H9 (cell line): ENCODE measurements around the gene DDX39A. TPM values are rescaled to one million over a fixed set of nuclear protein-coding genes. Genes with fewer than 3 reads are reported as not detected.
A peak's percentile ranks its signal among the peaks of the same experiment; 100 is the strongest.

ENCODE experiments used
- DNase-seq: peaks from one replicate; pipeline ENCODE4 v3.0.0-alpha.2; 2017
- H2AFZ ChIP-seq: one replicate; pipeline ENCODE4 v1.6.1; 2013; ENCODE audit warnings: mild to moderate bottlenecking, low read length, control low read depth, moderate library complexity
- H2AK5ac ChIP-seq: 2 replicates; pipeline ENCODE4 v1.6.1; 2013; ENCODE audit warnings: low read length, control low read depth, mixed read lengths; ENCODE audit not compliant: insufficient read length
- H2BK120ac ChIP-seq: one replicate; pipeline ENCODE4 v1.6.1; 2013; ENCODE audit warnings: low read depth, mild to moderate bottlenecking, low read length, control low read depth, inconsistent platforms; ENCODE audit not compliant: poor library complexity, severe bottlenecking
- H2BK12ac ChIP-seq: 2 replicates; pipeline ENCODE4 v1.6.1; 2013; ENCODE audit warnings: low read length, control low read depth, mixed read lengths, low read depth; ENCODE audit not compliant: insufficient read length
- H2BK15ac ChIP-seq: 2 replicates; pipeline ENCODE4 v1.6.1; 2013; ENCODE audit warnings: low read depth, low read length, control low read depth
- H2BK20ac ChIP-seq: one replicate; pipeline ENCODE4 v1.6.1; 2013; ENCODE audit warnings: low read depth, mild to moderate bottlenecking, low read length, control low read depth, inconsistent platforms; ENCODE audit not compliant: poor library complexity, severe bottlenecking
- H2BK5ac ChIP-seq: 2 replicates; pipeline ENCODE4 v1.6.1; 2013; ENCODE audit warnings: low read length, control low read depth, mixed read lengths; ENCODE audit not compliant: insufficient read length
- H3K14ac ChIP-seq: 2 replicates; pipeline ENCODE4 v1.6.1; 2013; ENCODE audit warnings: low read length, control low read depth; ENCODE audit not compliant: insufficient read depth
- H3K18ac ChIP-seq: 2 replicates; pipeline ENCODE4 v1.6.1; 2013; ENCODE audit warnings: low read depth, mild to moderate bottlenecking, mixed read lengths, low read length, control low read depth; ENCODE audit not compliant: insufficient read length
- H3K23ac ChIP-seq: 2 replicates; pipeline ENCODE4 v1.6.1; 2013; ENCODE audit warnings: low read length, control low read depth, mixed read lengths, low read depth; ENCODE audit not compliant: insufficient read length
- H3K23me2 ChIP-seq: 2 replicates; pipeline ENCODE4 v1.6.1; 2013; ENCODE audit warnings: low read depth, mild to moderate bottlenecking, mixed read lengths, low read length, control low read depth; ENCODE audit not compliant: insufficient read length, poor library complexity, severe bottlenecking
- H3K27ac ChIP-seq: 2 replicates; pipeline ENCODE4 v1.5.1; 2013; ENCODE audit warnings: low read length, control low read depth, mixed read lengths, low read depth; ENCODE audit not compliant: insufficient read length
- H3K27me3 ChIP-seq: 2 replicates; pipeline ENCODE4 v1.6.1; 2013; ENCODE audit warnings: low read length, control low read depth, inconsistent platforms; ENCODE audit not compliant: insufficient read depth
- H3K4ac ChIP-seq: 2 replicates; pipeline ENCODE4 v1.6.1; 2013; ENCODE audit warnings: low read depth, mild to moderate bottlenecking, control low read depth, inconsistent platforms, low read length, moderate library complexity
- H3K4me1 ChIP-seq: 2 replicates; pipeline ENCODE4 v1.6.1; 2013; ENCODE audit warnings: low read length, control low read depth, inconsistent platforms; ENCODE audit not compliant: insufficient read depth
- H3K4me2 ChIP-seq: 2 replicates; pipeline ENCODE4 v1.6.1; 2013; ENCODE audit warnings: low read length, control low read depth, mixed read lengths; ENCODE audit not compliant: insufficient read length, insufficient read depth
- H3K56ac ChIP-seq: 2 replicates; pipeline ENCODE4 v1.6.1; 2013; ENCODE audit warnings: low read depth, mild to moderate bottlenecking, mixed read lengths, low read length, control low read depth; ENCODE audit not compliant: insufficient read length
- H3K79me1 ChIP-seq: 2 replicates; pipeline ENCODE4 v1.6.1; 2013; ENCODE audit warnings: low read depth, mild to moderate bottlenecking, moderate library complexity, low read length, control low read depth, inconsistent platforms; ENCODE audit not compliant: insufficient read depth, poor library complexity, severe bottlenecking
- H3K79me2 ChIP-seq: 2 replicates; pipeline ENCODE4 v1.6.1; 2013; ENCODE audit warnings: low read length, control low read depth, inconsistent platforms; ENCODE audit not compliant: insufficient read depth
- H3K9ac ChIP-seq: 2 replicates; pipeline ENCODE4 v1.6.1; 2013; ENCODE audit warnings: low read length, control low read depth, mixed read lengths; ENCODE audit not compliant: insufficient read length; ENCODE audit errors: extremely low read depth
- H3K9me3 ChIP-seq: one replicate; pipeline ENCODE4 v1.6.1; 2013; ENCODE audit warnings: low read depth, low read length, inconsistent platforms; ENCODE audit not compliant: control insufficient read depth
- H3T11ph ChIP-seq: one replicate; pipeline ENCODE4 v1.6.1; 2013; ENCODE audit warnings: mild to moderate bottlenecking, low read length, control low read depth, inconsistent platforms
- H4K20me1 ChIP-seq: one replicate; pipeline ENCODE4 v1.6.1; 2013; ENCODE audit not compliant: control insufficient read depth, insufficient read length, insufficient read depth
- H4K5ac ChIP-seq: 2 replicates; pipeline ENCODE4 v1.6.1; 2013; ENCODE audit warnings: low read depth, mild to moderate bottlenecking, mixed read lengths, low read length, control low read depth; ENCODE audit not compliant: insufficient read length
- H4K8ac ChIP-seq: replicated peaks from 2 replicates; pipeline ENCODE4 v1.6.1; 2013; ENCODE audit warnings: low read length, control low read depth, mixed read lengths, low read depth; ENCODE audit not compliant: insufficient read length
- H4K91ac ChIP-seq: 2 replicates; pipeline ENCODE4 v1.6.1; 2013; ENCODE audit warnings: low read depth, mild to moderate bottlenecking, moderate library complexity, mixed read lengths, low read length, control low read depth; ENCODE audit not compliant: insufficient read length
- H3K27ac Mint-ChIP-seq, 3 experiments: 2 replicates in 2 of 3; 3 replicates in 1 of 3; pipeline ENCODE4 v1.8.0; 2020 to 2021; ENCODE audit warnings: mixed read lengths in 3 of 3, mild to moderate bottlenecking in 1 of 3, moderate library complexity in 1 of 3
- H3K27me3 Mint-ChIP-seq: 2 replicates; pipeline ENCODE4 v1.8.0; 2021; ENCODE audit warnings: low read depth, mild to moderate bottlenecking, moderate library complexity, mixed read lengths
- H3K36me3 Mint-ChIP-seq, 3 experiments: 2 replicates in 2 of 3; 3 replicates in 1 of 3; pipeline ENCODE4 v1.8.0; 2020 to 2021; ENCODE audit warnings: low read depth in 3 of 3, mixed read lengths in 3 of 3; ENCODE audit not compliant: insufficient read depth in 1 of 3
- H3K4me1 Mint-ChIP-seq, 2 experiments: 2 replicates each; pipeline ENCODE4 v1.8.0; 2020; ENCODE audit warnings: mixed read lengths in 2 of 2
- H3K4me3 Mint-ChIP-seq, 2 experiments: 2 replicates in 1 of 2; 3 replicates in 1 of 2; pipeline ENCODE4 v1.8.0; 2020 to 2021; ENCODE audit warnings: mild to moderate bottlenecking in 2 of 2, mixed read lengths in 2 of 2, moderate library complexity in 1 of 2
- H3K9me3 Mint-ChIP-seq, 2 experiments: 2 replicates in 1 of 2; 3 replicates in 1 of 2; pipeline ENCODE4 v1.8.0; 2020; ENCODE audit warnings: mild to moderate bottlenecking in 2 of 2, mixed read lengths in 2 of 2, moderate library complexity in 1 of 2
- CTCF ChIP-seq: fragments of 200-600 bp; sonication (generic); conservative IDR thresholded peaks from 3 replicates; pipeline ENCODE4 v1.8.0; 2021; ENCODE audit warnings: antibody characterized with exemption, mild to moderate bottlenecking
- WGBS: extraction: QIAGEN DNeasy Blood & Tissue Kit; methylation state at CpG from one replicate; pipeline ENCODE4 v1.1.7; 2013; ENCODE audit warnings: missing lambda C conversion rate, low lambda C conversion rate, mixed read lengths; ENCODE audit not compliant: insufficient read length; ENCODE audit errors: extremely low coverage; 5-methylcytosine and 5-hydroxymethylcytosine counted together
- total RNA-seq: library from RNA; stranded (reverse); gene quantifications from 2 replicates; pipeline ENCODE4 v1.2.1, GENCODE V29; 2021

Gene DDX39A
- total RNA-seq, 1 experiment from 2014 or later, result 137 TPM

- Histone ChIP-seq H3K56ac (no peak overlapping the region), H4K20me1 (peaks cover 3% of the 10 kb centered on the region), H3K9ac (no peak overlapping the region), H3K9me3 (no peaks in the 10 kb centered on the region), H3K23me2 (no peaks in the 10 kb centered on the region), H4K5ac (no peak overlapping the region), H2AK5ac (no peak overlapping the region), H2BK120ac (no peak overlapping the region), H3K27ac (no peak overlapping the region), H4K8ac (no peak overlapping the region), H2BK5ac (no peak overlapping the region), H3K79me1 (no peaks in the 10 kb centered on the region), H3K4ac (no peak overlapping the region), H2BK15ac (no peak overlapping the region), H3K4me2 (no peak overlapping the region), H3K18ac (no peak overlapping the region), H2BK20ac (no peak overlapping the region), H3T11ph (no peak overlapping the region), H3K23ac (no peak overlapping the region), H3K14ac (no peak overlapping the region), H3K79me2 (peaks cover 3% of the 10 kb centered on the region; the same call in 1 of the 2 replicates), H3K27me3 (no peaks in the 10 kb centered on the region), H2BK12ac (no peak overlapping the region), H2AFZ (no peak overlapping the region), H3K4me1 (no peaks in the 10 kb centered on the region), H4K91ac (no peak overlapping the region)
- DNase-seq, result no peak
- Mint-ChIP-seq H3K36me3 (peaks cover 26 to 39% (median 31%) of the 10 kb centered on the region in 3 experiments), H3K4me3 (no peak overlapping the region), H3K9me3 (no peaks in the 10 kb centered on the region), H3K27me3 (no peaks in the 10 kb centered on the region), H3K27ac (peak overlapping the region; percentile 68 to 75 (median 75); a peak in 2 of 7 replicates), H3K4me1 (peaks cover 5 to 6% of the 10 kb centered on the region in 2 experiments)
- no peak for TF ChIP-seq CTCF
- no CpG with 5 or more reads among the region's 9 CpGs for WGBS
Measured at GRCh38 chr19:14440049-14440448, 20.9 kb upstream of the DDX39A start.
